Gastrocnemius medialis (tissue), 4 donors: ENCODE data around the gene CCNF. TPM values are rescaled to one million over a fixed set of nuclear protein-coding genes. Genes with fewer than 3 reads are reported as not detected.
"Not testable (repeated sequence)": the region's sequence is repeated elsewhere in the genome, so short reads cannot be mapped to it uniquely, and the experiment has no call there.

Source experiments
- ATAC-seq, 2 donors: fragments of 150-250 bp; one replicate each; pipeline ENCODE4 v1.9.1; 2016
- DNase-seq, 2 donors: peaks; one replicate each; pipeline ENCODE4 v3.0.0-alpha.2; 2019
- H3K27ac ChIP-seq, 4 donors: fragments of 200-600 bp; sonication (generic); 1 replicate in 1 of 4; 2 replicates in 3 of 4; pipeline ENCODE4 v1.5.1; 2016 to 2018; ENCODE audit warnings: mild to moderate bottlenecking in 2 of 4, moderate library complexity in 1 of 4
- H3K27me3 ChIP-seq, 3 donors: fragments of 200-600 bp; sonication (generic) in 2 of 3; 1 replicate in 1 of 3; 2 replicates in 2 of 3; pipeline versions ENCODE4 v1.5.1 to v1.6.0; 2016 to 2019; ENCODE audit warnings: mild to moderate bottlenecking in 1 of 3, moderate library complexity in 1 of 3
- H3K36me3 ChIP-seq, 2 donors: fragments of 200-600 bp; sonication (generic) in 1 of 2; one replicate each; pipeline ENCODE4 v1.5.1; 2017 to 2018
- H3K4me1 ChIP-seq, 2 donors: fragments of 200-600 bp; sonication (generic) in 1 of 2; one replicate each; pipeline ENCODE4 v1.5.1; 2016 to 2017; ENCODE audit warnings: mild to moderate bottlenecking in 2 of 2
- H3K4me3 ChIP-seq, 4 donors: fragments of 200-600 bp; sonication (generic) in 3 of 4; 1 replicate in 1 of 4; 2 replicates in 3 of 4; pipeline ENCODE4 v1.5.1; 2016 to 2019; ENCODE audit warnings: mild to moderate bottlenecking in 2 of 4
- H3K9me3 ChIP-seq, 3 donors: fragments of 200-600 bp; sonication (generic) in 2 of 3; 1 replicate in 1 of 3; 2 replicates in 2 of 3; pipeline ENCODE4 v1.5.1; 2016 to 2019
- POLR2A ChIP-seq, 2 donors: fragments of 450-650 bp; IDR thresholded peaks; one replicate each; pipeline ENCODE4 v1.6.1; 2017; ENCODE audit warnings: antibody characterized with exemption in 2 of 2, mild to moderate bottlenecking in 2 of 2, moderate library complexity in 2 of 2
- in situ Hi-C, 4 donors: fragments of 200-750 bp; cut with MboI; loops; one replicate each; pipeline versions ENCODE4 v1.15.0 to v1.8.0; 2017; ENCODE audit warnings: low sequenced_read_pairs in 4 of 4
- intact Hi-C: fragments of 100-400 bp; cut with DNase I; formaldehyde crosslinking; loops from one replicate; pipeline ENCODE4 v1.15.1; 2023; ENCODE audit warnings: low total_unique reads
- total RNA-seq, 4 donors: library from RNA; depleted of rRNA; stranded (reverse); fragments of >200 nt; gene quantifications; one replicate each; pipeline versions ENCODE4 v1.1.0 to v1.2.3, GENCODE V29; 2016
- TF ChIP-seq, protein P1 (sequence below), 5 experiments: fragments of 450-650 bp in 3 of 5; fragments of 200-600 bp in 2 of 5; sonication (generic) in 2 of 5; IDR thresholded peaks in 4 of 5; conservative IDR thresholded peaks in 1 of 5; 1 replicate in 4 of 5; 2 replicates in 1 of 5; pipeline ENCODE4 v1.5.1; 2016 to 2019; ENCODE audit warnings: antibody characterized with exemption in 5 of 5, mild to moderate bottlenecking in 3 of 5, moderate library complexity in 3 of 5

The CCNF gene
- total RNA-seq, 4 donors from 2014 or later = 1.8 to 3.6 (median 2.4) TPM

DNA sequence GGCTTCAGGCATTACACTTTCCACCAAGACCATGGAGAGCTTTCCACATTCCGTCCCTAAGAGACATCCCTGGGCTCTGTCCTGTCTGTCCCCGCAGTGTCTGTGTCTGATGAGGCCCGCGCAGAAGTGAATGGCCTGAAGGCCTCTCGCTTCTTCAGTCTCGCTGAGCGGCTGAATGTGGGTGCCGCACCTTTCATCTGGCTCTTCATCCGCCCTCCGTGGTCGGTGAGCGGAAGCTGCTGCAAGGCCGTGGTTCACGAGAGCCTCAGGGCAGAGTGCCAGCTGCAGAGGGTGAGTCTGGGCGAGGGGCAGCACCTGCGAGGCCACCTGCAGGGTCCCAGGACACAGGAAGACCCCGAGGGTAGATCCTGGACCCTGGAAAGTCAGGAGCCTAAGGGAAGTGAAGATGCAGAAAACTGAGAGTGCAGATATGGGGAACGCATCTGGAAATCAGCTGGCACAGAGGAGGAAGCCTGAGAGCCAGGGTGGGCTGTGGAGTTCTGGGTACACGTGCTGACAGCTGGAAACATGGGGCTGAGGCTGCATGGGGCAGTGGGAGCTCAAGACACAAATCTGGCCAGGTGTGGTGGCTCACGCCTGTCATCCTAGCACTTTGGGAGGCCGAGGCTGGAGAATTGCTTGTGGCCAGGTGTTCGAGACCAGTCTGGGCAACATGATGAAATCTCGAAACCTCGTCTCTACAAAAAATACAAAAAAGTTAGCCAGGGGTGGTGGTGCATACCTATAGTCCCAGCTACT lies 8.0 kb downstream of the CCNF start:
- Histone ChIP-seq H3K4me1 (no peaks in the 10 kb centered on the region), H3K4me3 (no peak overlapping the region), H3K27me3 (no peaks in the 10 kb centered on the region), H3K9me3 (no peaks in the 10 kb centered on the region), H3K27ac (no peak overlapping the region), H3K36me3 (peaks cover 0 to 4% of the 10 kb centered on the region in 2 donors)
- ATAC-seq (no peak), DNase-seq (no peak)
- in situ Hi-C loops = no loop called here
- intact Hi-C loops = no loop called here
- no peak for TF ChIP-seq POLR2A (IDR thresholded peaks at IDR 0.05)
- TF ChIP-seq, protein P1, sequence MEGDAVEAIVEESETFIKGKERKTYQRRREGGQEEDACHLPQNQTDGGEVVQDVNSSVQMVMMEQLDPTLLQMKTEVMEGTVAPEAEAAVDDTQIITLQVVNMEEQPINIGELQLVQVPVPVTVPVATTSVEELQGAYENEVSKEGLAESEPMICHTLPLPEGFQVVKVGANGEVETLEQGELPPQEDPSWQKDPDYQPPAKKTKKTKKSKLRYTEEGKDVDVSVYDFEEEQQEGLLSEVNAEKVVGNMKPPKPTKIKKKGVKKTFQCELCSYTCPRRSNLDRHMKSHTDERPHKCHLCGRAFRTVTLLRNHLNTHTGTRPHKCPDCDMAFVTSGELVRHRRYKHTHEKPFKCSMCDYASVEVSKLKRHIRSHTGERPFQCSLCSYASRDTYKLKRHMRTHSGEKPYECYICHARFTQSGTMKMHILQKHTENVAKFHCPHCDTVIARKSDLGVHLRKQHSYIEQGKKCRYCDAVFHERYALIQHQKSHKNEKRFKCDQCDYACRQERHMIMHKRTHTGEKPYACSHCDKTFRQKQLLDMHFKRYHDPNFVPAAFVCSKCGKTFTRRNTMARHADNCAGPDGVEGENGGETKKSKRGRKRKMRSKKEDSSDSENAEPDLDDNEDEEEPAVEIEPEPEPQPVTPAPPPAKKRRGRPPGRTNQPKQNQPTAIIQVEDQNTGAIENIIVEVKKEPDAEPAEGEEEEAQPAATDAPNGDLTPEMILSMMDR (IDR thresholded peaks at IDR 0.05 in 4 of 5, conservative IDR thresholded peaks at IDR 0.05 in 1 of 5) = no peak

GRCh38 chr16:2438121-2438520 lies 8.9 kb downstream of the CCNF start:
- H3K27ac ChIP-seq = no peak overlapping the region
- H3K27me3 ChIP-seq = no peaks in the 10 kb centered on the region
- no peak overlapping the region for H3K4me3 ChIP-seq
- intact Hi-C loops (no loop called here), in situ Hi-C loops (no loop called here)
- no peak for DNase-seq
- no peak for ATAC-seq
- peaks cover 0 to 2% of the 10 kb centered on the region in 2 donors for H3K36me3 ChIP-seq
- TF ChIP-seq, protein P1 (IDR thresholded peaks at IDR 0.05 in 4 of 5, conservative IDR thresholded peaks at IDR 0.05 in 1 of 5) = no peak
- no peak for TF ChIP-seq POLR2A (IDR thresholded peaks at IDR 0.05)
- no peaks in the 10 kb centered on the region for H3K4me1 ChIP-seq
- no peaks in the 10 kb centered on the region for H3K9me3 ChIP-seq

- Histone ChIP-seq H3K4me1 (no peaks in the 10 kb centered on the region), H3K27me3 (no peaks in the 10 kb centered on the region), H3K27ac (no peak overlapping the region), H3K4me3 (no peak overlapping the region), H3K9me3 (no peaks in the 10 kb centered on the region), H3K36me3 (no peaks in the 10 kb centered on the region)
- ATAC-seq = no peak
- in situ Hi-C loops (no loop called here), intact Hi-C loops (no loop called here)
- TF ChIP-seq, protein P1 (IDR thresholded peaks at IDR 0.05 in 4 of 5, conservative IDR thresholded peaks at IDR 0.05 in 1 of 5) = no peak
- TF ChIP-seq POLR2A (IDR thresholded peaks at IDR 0.05) = no peak
- DNase-seq = no peak
These were observed 10.4 kb downstream of the CCNF start for GRCh38 chr16:2439598-2439997.

DNA sequence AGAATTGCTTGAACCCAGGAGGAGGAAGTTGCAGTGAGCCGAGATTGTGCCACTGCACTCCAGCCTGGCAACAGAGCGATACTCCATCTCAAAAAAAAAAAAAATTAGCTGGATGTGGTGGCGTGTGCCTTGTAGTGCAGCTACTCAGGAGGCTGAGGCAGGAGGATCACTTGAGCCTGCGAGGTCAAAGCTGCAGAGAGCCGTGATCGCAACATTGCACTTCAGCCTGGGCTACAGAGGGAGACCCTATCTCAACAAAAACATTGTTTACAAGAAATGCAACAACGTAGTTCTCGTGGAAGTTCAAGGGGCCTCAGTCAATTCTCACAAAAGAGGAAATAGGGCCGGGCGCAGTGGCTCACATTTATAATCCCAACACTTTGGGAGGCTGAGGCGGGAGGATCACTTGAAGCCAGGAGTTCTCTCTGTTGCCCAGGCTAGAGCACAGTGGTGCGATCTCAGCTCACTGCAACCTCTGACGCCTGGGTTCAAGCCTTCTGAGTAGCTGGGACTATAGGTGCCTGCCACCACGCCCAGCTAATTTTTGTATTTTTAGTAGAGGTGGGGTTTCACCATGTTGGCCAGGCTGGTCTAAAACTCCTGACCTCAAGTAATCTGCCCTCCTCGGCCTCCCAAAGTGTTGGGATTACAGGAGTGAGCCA lies 12.0 kb downstream of the CCNF start:
- H3K36me3 ChIP-seq, H3K27ac ChIP-seq, H3K27me3 ChIP-seq, in situ Hi-C loops, intact Hi-C loops, H3K4me3 ChIP-seq, H3K9me3 ChIP-seq, DNase-seq, H3K4me1 ChIP-seq, ATAC-seq: not testable (repeated sequence)

- no peaks in the 10 kb centered on the region for H3K27me3 ChIP-seq
- H3K27ac ChIP-seq = no peak overlapping the region
- H3K4me3 ChIP-seq = no peak overlapping the region
- TF ChIP-seq POLR2A (IDR thresholded peaks at IDR 0.05) = no peak
- TF ChIP-seq, protein P1 (IDR thresholded peaks at IDR 0.05 in 4 of 5, conservative IDR thresholded peaks at IDR 0.05 in 1 of 5) = no peak
- in situ Hi-C loops = no loop called here
- DNase-seq (no peak), ATAC-seq (no peak)
- H3K9me3 ChIP-seq = no peaks in the 10 kb centered on the region
- intact Hi-C loops = no loop called here
- no peaks in the 10 kb centered on the region for H3K36me3 ChIP-seq
- H3K4me1 ChIP-seq = no peaks in the 10 kb centered on the region
These were observed 14.3 kb downstream of the CCNF start for GRCh38 chr16:2443555-2443954.
